ENCODE data around the gene CATSPERZ.
A peak's percentile ranks its signal among the peaks of the same experiment; 100 is the strongest.

CATSPERZ gene

GRCh38 chr11:64342869-64343745, 42.9 kb downstream of the CATSPERZ start:
- DNase-seq = no peak

DNA sequence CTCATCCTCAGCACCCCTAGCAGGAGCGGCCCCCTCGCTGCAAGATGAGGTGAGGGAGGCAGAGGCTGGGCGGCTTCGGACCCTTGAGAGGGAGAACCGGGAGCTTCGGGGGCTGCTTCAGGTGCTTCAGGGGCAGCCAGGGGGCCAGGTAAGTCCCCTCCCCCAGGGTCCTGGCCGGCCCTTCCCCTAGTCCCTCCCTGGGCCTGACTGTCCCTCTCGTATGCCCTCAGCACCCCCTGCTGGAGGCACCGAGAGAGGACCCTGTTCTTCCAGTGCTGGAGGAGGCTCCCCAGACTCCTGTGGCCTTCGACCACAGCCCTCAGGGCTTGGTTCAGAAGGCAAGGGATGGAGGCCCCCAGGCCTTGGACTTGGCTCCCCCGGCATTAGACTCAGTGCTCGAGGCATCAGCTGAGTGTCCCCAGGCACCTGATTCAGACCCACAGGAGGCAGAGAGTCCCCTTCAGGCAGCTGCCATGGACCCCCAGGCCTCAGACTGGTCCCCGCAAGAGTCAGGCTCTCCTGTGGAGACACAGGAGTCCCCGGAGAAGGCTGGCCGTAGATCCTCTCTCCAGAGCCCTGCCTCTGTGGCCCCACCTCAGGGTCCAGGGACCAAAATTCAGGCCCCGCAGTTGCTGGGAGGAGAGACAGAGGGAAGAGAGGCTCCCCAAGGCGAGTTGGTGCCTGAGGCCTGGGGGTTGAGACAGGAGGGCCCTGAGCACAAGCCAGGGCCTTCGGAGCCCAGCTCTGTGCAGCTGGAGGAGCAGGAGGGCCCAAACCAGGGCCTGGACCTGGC, 43.8 kb downstream of the CATSPERZ start:
- no peak for DNase-seq

DNA sequence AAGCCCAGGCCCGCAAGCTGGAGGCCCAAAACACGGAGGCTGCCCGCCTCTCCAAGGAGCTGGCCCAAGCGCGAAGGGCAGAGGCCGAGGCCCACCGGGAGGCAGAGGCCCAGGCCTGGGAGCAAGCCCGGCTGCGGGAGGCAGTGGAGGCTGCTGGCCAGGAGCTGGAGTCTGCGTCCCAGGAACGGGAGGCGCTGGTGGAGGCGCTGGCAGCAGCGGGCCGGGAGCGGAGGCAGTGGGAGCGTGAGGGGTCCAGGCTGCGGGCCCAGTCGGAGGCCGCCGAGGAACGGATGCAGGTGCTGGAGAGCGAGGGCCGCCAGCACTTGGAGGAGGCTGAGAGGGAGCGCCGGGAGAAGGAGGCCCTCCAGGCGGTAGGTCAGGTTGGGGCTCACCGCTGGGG, 44.6 kb downstream of the CATSPERZ start:
- DNase-seq = no peak

- DNase-seq = no peak
Measured at GRCh38 chr11:64347193-64347867, 47.2 kb downstream of the CATSPERZ start.

GRCh38 chr11:64348383-64349024, 48.3 kb downstream of the CATSPERZ start:
- DNase-seq = no peak

DNA sequence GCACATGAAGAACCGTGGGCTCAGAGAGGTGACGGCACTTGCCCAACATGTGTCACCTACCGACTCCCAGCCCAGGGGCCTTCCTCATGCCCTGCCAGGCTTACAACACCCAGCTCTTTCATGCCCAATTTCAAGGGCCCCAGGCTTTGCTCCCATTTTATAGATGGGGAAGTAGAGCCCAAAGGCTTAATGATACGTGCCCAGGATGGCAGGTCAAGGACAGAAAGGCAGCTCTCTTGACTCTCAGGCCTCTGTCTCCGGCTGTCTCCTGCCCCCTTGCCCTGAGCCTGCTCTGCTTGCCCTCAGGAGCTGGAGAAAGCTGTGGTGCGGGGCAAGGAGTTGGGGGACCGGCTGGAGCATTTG, 48.8 kb downstream of the CATSPERZ start:
- DNase-seq = no peak

DNA sequence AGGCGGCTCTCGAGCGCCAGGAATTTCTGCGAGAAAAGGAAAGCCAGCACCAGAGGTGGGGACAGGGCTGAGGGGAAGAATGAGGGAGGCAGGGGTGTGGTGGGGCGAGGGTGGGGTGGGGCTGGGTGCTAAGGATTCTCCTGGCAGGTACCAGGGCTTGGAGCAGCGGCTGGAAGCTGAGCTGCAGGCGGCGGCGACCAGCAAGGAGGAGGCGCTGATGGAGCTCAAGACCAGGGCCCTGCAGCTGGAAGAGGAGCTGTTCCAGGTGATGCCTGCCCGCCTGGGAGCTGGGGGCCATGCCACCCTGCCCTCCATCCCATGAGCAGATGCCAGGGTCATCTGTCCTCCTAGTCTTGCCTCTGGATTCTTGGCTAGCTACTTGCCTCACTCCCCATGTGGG, 49.2 kb downstream of the CATSPERZ start:
- DNase-seq = no peak

- no peak for DNase-seq
Measured at GRCh38 chr11:64351136-64351631, 51.0 kb downstream of the CATSPERZ start.

- peak in 1 of 2 experiments; percentile 52 for DNase-seq
Measured at GRCh38 chr11:64352099-64352994, 52.2 kb downstream of the CATSPERZ start.

GRCh38 chr11:64352995-64353714, 53.0 kb downstream of the CATSPERZ start:
- DNase-seq = peak; percentile 83 to 85

- no peak for DNase-seq
Measured at GRCh38 chr11:64353715-64354506, 53.8 kb downstream of the CATSPERZ start.

All from SHP77 (cell line).